ENCODE data around the gene YLPM1.

GRCh38 chr14:74786796-74787315 is 23.7 kb downstream of the YLPM1 start:
- TF ChIP-seq CTCF (IDR thresholded peaks at IDR 0.05 in 2 of 3, conservative IDR thresholded peaks at IDR 0.05 in 1 of 3; ENCODE audit: control insufficient read depth in 2 of 3, extremely low read depth in 1 of 3, insufficient read depth in 1 of 3, low read depth in 3 of 3, low read length in 3 of 3) (no peak), POLR2AphosphoS5 (IDR thresholded peaks at IDR 0.05; ENCODE audit: low read length) (no peak), YY1 (IDR thresholded peaks at IDR 0.05; ENCODE audit: low read depth, low read length) (no peak), CEBPZ (IDR thresholded peaks at IDR 0.05; ENCODE audit: low read depth, low read length) (no peak), POLR2A (IDR thresholded peaks at IDR 0.05; ENCODE audit: low read depth, low read length) (no peak), RFX5 (IDR thresholded peaks at IDR 0.05; ENCODE audit: low read depth, low read length) (no peak), CEBPB (IDR thresholded peaks at IDR 0.05; ENCODE audit: borderline replicate concordance in 1 of 2, low read depth in 2 of 2, low read length in 2 of 2) (no peak), REST (IDR thresholded peaks at IDR 0.05; ENCODE audit: low read depth, low read length) (no peak), MAX (IDR thresholded peaks at IDR 0.05; ENCODE audit: low read depth, low read length) (no peak)
